Right lobe of liver (tissue), 4 donors: Measurements from ENCODE around the gene TPST1.

ENCODE experiments used
- POLR2A ChIP-seq: fragments of 450-650 bp; IDR thresholded peaks from one replicate; pipeline ENCODE4 v1.6.1; 2017; ENCODE audit warnings: antibody characterized with exemption, mild to moderate bottlenecking
- TF ChIP-seq, protein P1 (sequence below), 4 donors: fragments of 200-600 bp in 3 of 4; fragments of 450-650 bp in 1 of 4; IDR thresholded peaks; one replicate each; pipeline versions ENCODE4 v1.5.1 to v1.8.0; 2016 to 2022; ENCODE audit warnings: antibody characterized with exemption in 4 of 4, mild to moderate bottlenecking in 2 of 4
- donor health status: DM: no; HTN: no; CAD: no.
- donor health status: DM: no; HTN: no; CAD: no.
- donor health status: DM: no; HTN: yes; CAD: no.

DNA sequence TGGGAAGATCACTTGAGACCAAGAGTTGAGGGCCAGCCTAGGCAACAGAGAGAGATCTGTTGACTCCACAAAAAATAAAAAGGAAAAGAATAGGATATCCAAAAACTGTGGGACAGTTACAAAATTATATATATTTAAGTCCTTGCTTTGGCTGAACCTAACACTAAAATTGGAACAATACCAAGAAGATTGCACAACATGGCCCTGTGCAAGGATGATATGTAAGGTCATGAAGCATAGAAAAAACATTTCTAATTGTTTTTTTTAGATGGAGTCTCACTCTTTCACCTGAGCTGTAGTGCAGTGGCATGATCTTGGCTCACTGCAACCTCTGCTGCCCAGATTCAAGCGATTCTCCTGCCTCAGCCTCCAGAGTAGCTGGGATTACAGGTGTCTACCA, 139.0 kb downstream of the TPST1 start:
- no peak for TF ChIP-seq POLR2A
- TF ChIP-seq, protein P1, sequence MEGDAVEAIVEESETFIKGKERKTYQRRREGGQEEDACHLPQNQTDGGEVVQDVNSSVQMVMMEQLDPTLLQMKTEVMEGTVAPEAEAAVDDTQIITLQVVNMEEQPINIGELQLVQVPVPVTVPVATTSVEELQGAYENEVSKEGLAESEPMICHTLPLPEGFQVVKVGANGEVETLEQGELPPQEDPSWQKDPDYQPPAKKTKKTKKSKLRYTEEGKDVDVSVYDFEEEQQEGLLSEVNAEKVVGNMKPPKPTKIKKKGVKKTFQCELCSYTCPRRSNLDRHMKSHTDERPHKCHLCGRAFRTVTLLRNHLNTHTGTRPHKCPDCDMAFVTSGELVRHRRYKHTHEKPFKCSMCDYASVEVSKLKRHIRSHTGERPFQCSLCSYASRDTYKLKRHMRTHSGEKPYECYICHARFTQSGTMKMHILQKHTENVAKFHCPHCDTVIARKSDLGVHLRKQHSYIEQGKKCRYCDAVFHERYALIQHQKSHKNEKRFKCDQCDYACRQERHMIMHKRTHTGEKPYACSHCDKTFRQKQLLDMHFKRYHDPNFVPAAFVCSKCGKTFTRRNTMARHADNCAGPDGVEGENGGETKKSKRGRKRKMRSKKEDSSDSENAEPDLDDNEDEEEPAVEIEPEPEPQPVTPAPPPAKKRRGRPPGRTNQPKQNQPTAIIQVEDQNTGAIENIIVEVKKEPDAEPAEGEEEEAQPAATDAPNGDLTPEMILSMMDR (IDR thresholded peaks at IDR 0.05): no peak
